T-helper 9 cell (primary cell): Measurements from ENCODE around the gene FMNL2.
"Not testable (repeated sequence)": the region's sequence is repeated elsewhere in the genome, so short reads cannot be mapped to it uniquely, and the experiment has no call there.

Experiments
- DNase-seq: peaks from one replicate; pipeline ENCODE4 v3.0.0-alpha.2; 2020

Gene FMNL2

GRCh38 chr2:152474523-152474922 is 139.5 kb downstream of the FMNL2 start:
- DNase-seq: not testable (repeated sequence)

- DNase-seq: no peak
Measured at GRCh38 chr2:152475982-152476381, 141.0 kb downstream of the FMNL2 start.

- no peak for DNase-seq
Measured at GRCh38 chr2:152477347-152478092, 142.5 kb downstream of the FMNL2 start.

GRCh38 chr2:152479282-152479681 is 144.3 kb downstream of the FMNL2 start:
- no peak for DNase-seq

- DNase-seq: no peak
Measured at GRCh38 chr2:152480821-152481399, 145.9 kb downstream of the FMNL2 start.

GRCh38 chr2:152481881-152482583 is 147.1 kb downstream of the FMNL2 start:
- DNase-seq: no peak

- no peak for DNase-seq
Measured at GRCh38 chr2:152483276-152484063, 148.5 kb downstream of the FMNL2 start.

GRCh38 chr2:152485954-152486736 is 151.2 kb downstream of the FMNL2 start:
- no peak for DNase-seq

GRCh38 chr2:152486737-152487400 is 151.9 kb downstream of the FMNL2 start:
- no peak for DNase-seq

GRCh38 chr2:152488075-152488474 is 153.1 kb downstream of the FMNL2 start:
- no peak for DNase-seq

- DNase-seq: no peak
Measured at GRCh38 chr2:152489364-152489763, 154.4 kb downstream of the FMNL2 start.

GRCh38 chr2:152490686-152491455 is 155.9 kb downstream of the FMNL2 start:
- no peak for DNase-seq

- DNase-seq: no peak
Measured at GRCh38 chr2:152492131-152492530, 157.2 kb downstream of the FMNL2 start.

- no peak for DNase-seq
Measured at GRCh38 chr2:152492911-152493310, 157.9 kb downstream of the FMNL2 start.

GRCh38 chr2:152493417-152493816 is 158.4 kb downstream of the FMNL2 start:
- DNase-seq: no peak

- DNase-seq: no peak
Measured at GRCh38 chr2:152493945-152494528, 159.1 kb downstream of the FMNL2 start.

GRCh38 chr2:152496371-152496770 is 161.4 kb downstream of the FMNL2 start:
- DNase-seq: no peak

GRCh38 chr2:152497481-152498052 is 162.6 kb downstream of the FMNL2 start:
- no peak for DNase-seq

- no peak for DNase-seq
Measured at GRCh38 chr2:152499331-152499816, 164.4 kb downstream of the FMNL2 start.
